NCI-H69 (cell line): ENCODE results near the gene POU6F1.
"Not testable (repeated sequence)": the region's sequence is repeated elsewhere in the genome, so short reads cannot be mapped to it uniquely, and the experiment has no call there.

Source experiments
- DNase-seq: peaks from one replicate; lab custom pipeline; 2025; lab: John Stamatoyannopoulos, UW

The POU6F1 gene

GRCh38 chr12:51227112-51227511 lies 9.2 kb upstream of the POU6F1 start:
- DNase-seq: not testable (repeated sequence)

DNA sequence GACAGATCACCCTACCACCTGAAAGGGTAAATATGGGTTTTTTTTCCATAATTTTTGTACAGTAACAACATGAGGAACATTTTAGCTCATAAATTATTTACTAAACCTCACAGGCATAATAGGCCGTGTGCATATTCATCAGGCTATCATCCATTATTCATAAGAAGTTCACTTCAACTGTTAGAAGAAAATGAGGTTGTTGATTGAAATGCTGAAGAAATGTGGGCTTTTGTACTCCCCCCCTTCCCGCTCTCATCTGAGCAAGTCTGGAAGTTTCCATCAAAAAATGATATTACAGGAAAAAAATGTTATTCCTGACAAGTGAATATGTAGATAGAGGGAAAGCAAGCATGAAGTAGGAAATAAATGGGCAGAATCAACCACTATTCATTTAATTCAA lies 7.9 kb upstream of the POU6F1 start:
- no peak for DNase-seq

DNA sequence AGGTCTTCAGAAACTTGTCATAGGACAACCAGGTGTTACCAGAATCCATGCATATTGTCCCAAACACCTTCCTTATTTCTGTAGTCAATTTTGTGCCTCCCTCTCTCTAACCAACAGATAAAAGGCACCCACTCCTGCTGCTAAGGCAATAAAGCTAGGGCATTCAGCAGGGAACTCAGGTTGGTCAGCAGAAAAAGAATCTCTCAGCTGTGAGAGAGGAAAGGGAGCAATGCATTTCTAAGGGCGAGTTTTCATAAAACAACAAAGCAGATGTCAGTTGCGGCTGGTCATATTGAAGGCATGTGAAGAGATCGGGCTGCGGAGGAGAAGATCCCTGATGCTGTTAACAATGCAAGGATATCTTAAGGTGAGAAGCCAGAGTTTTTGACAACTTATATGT lies 7.4 kb upstream of the POU6F1 start:
- DNase-seq: no peak

DNA sequence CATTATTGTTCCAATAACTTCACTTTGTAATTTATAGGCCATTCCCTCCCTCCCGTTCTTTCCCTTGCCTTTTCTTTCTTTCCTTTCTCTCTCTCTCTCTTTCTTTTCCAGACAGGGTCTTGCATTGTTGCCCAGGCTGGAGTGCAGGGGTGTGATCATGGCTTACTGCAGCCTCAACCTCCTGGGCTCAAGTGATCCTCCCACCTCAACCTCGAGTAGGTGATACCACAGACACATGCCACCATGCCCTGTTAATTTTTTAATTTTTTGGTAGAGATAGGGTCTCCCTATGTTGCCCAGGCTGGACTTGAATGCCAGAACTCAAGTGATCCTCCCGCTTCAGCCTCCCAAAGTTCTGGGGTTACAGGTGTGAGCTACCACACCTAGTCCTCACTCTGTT lies 6.8 kb upstream of the POU6F1 start:
- no peak for DNase-seq

DNA sequence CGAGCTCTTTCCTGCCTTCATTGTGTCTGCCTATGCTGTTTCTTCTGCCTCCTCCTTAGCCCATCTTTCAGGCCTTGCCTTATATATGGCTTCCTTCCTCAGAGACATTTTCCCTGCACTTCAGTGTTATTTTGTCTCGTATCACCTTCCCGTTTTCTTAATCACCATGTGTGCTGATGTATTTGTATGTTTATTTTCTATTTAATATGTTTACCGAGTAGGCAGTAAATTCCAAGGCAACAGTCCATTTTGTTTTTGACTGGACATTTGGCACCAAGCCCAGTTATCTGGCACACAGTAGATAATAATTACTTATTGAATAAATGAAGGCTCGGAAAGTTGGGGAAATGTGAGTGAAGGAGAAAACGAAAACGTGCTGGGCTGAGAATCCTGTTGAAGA lies 4.6 kb upstream of the POU6F1 start:
- peak; percentile 79 for DNase-seq

DNA sequence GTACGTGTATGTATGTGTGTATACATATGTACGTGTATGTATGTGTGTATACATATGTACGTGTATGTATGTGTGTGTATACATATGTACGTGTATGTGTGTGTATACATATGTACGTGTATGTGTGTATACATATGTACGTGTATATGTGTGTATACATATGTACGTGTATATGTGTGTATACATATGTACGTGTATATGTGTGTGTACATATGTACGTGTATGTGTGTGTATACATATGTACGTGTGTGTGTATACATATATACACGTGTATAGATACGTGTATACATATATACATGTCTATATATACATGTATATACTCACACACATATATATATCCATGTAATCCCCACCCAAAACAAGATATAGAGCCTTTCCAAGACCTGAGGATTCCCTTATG lies 2.0 kb upstream of the POU6F1 start:
- DNase-seq: not testable (repeated sequence)

- DNase-seq: no peak
These were observed 1.5 kb upstream of the POU6F1 start for GRCh38 chr12:51219322-51219721.

GRCh38 chr12:51218607-51219161 lies 822 bp upstream of the POU6F1 start:
- DNase-seq: peak; percentile 59

DNA sequence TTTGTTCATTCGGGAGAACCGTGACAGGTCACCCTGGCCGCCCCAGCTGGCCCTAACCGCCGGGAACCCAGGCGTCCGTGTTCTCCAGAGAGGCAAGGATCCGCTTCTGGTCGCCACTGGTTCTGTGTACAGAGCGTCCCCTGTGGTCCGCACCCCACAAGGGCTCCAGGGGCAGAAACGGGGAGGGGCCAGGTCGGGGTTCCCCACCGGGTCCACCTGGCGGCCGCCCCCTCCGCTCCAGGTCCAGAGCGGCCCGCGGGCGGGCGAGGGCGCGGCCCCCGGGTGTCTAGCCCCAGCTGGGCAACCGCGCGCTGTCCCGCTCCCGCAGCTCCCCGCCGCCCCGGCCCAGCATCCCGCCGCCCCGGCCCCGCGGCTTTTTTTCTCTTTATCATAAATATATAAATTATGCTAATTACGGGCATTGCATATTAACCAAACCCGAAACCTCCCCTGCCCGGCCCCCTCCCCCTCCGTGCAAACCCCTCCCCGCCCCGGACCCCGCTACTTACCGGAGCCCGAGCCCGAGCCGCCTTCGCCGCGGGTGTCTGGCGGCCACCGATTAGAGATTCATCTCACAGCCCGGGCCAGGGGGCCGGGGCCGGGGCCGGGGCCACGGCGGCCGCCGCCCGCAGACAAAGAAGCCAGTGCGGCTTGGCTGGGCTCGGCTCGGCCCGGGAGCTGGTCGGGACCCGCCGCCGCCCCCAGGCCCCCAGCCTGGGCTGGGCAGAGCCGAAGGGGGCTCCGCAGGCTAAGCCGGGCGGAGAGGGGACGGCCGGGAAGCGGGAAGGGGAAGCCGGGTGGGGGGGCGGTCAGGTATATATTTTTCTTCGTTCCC lies 512 bp downstream of the POU6F1 start:
- DNase-seq: peak; percentile 72

- peak; percentile 19 for DNase-seq
These were observed 1.2 kb downstream of the POU6F1 start for GRCh38 chr12:51216642-51217041.

GRCh38 chr12:51214895-51215294 lies 3.0 kb downstream of the POU6F1 start:
- no peak for DNase-seq

GRCh38 chr12:51210690-51211395 lies 7.0 kb downstream of the POU6F1 start:
- no peak for DNase-seq

DNA sequence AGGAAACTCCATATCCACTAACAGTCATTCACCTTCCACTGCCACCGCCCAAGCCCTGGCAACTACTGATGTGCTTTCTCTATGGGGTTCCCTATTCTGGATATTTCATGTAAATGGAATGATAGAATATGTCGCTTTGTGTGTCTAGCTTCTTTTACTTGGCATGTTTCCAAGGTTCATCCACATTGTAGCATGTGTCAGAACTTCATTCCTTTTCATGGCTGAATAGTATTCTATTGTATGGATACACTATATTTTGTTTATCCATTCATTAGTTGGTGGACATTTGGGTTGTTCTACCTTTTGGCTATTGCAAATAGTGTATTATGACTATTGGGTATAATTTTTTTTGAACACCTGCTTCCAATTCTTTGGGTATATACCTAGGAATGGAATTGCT lies 8.6 kb downstream of the POU6F1 start:
- no peak for DNase-seq

GRCh38 chr12:51208016-51208660 lies 9.7 kb downstream of the POU6F1 start:
- DNase-seq: peak; percentile 28

DNA sequence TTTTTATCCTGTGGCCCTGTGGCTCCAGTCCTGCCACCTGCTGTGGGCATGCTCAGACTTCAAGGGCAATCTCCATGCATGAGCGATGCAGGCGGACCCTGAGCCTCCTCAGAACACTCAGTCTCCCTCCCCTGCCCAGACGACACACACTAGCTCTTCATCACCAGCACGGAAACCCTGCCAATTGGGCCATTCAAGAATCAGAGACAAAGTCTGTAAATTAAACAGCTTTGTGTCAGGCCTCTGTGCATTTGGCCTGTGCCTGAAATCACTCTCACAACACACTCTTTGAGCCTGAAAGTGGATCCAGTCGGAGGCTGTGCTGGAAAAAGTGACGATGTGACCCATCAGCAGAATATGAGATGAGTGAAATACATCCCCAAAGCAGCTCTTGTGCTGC lies 12.5 kb downstream of the POU6F1 start:
- DNase-seq: no peak

GRCh38 chr12:51202718-51203117 lies 15.1 kb downstream of the POU6F1 start:
- DNase-seq: no peak

GRCh38 chr12:51200806-51201205 lies 17.1 kb downstream of the POU6F1 start:
- DNase-seq: no peak

DNA sequence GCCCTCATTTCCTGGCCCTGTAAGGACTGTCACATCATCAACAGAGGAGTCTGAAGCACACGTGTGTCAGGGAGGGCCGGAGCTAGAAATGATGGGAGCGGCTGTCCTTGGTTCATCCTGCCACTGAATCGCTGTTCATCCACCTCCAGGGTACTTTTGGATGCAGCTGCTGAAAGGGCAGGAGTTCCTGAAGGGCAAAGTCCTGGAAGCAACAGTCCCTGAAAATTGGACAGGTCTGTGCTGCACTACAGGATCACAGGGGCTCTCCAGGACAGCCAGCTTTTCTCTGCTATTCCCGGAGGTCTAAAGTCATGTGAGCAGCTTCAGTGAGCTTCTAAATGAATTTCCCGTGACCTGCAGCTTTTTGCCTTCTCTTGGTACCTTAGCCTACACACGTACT lies 17.7 kb downstream of the POU6F1 start:
- no peak for DNase-seq

DNA sequence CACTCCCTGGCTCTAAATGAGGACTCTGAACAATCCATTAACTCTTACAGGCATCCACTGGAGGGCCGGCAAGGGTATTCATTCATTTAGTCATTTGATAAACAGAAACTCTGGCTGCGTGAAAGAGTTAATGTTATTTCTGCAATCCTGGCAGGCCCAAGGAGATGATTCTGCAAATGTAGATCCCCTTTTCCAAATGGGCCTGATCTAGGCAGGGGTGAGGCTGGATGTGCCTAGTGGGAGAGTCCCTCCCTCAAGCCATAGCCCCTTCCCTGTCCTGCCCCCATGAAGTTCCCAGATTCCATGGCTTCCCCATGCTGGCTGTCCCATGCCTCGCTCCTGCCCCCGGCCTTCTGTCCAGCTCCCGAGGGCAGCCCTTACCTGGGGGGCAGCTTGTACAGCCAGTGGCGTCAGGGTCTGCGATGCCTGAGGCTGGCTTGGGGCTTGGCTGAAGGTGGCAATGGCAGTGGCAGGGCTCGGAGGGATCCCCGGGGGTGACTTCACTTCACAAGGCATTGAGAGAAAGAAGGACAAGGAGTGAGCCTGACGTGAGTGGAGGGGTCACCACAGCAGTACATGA lies 18.4 kb downstream of the POU6F1 start:
- no peak for DNase-seq

- no peak for DNase-seq
These were observed 19.1 kb downstream of the POU6F1 start for GRCh38 chr12:51198568-51199365.
